HG02623 (cell line): ENCODE results near the gene RPS27A.
"Not testable (repeated sequence)": the region's sequence is repeated elsewhere in the genome, so short reads cannot be mapped to it uniquely, and the experiment has no call there.

Experiments used
- ATAC-seq: cut with Tn5 transposase; IDR thresholded peaks from one replicate; pipeline ENCODE4 v1.9.1; 2021; ENCODE audit warnings: moderate library complexity; ENCODE audit not compliant: unreplicated experiment

RPS27A gene

DNA sequence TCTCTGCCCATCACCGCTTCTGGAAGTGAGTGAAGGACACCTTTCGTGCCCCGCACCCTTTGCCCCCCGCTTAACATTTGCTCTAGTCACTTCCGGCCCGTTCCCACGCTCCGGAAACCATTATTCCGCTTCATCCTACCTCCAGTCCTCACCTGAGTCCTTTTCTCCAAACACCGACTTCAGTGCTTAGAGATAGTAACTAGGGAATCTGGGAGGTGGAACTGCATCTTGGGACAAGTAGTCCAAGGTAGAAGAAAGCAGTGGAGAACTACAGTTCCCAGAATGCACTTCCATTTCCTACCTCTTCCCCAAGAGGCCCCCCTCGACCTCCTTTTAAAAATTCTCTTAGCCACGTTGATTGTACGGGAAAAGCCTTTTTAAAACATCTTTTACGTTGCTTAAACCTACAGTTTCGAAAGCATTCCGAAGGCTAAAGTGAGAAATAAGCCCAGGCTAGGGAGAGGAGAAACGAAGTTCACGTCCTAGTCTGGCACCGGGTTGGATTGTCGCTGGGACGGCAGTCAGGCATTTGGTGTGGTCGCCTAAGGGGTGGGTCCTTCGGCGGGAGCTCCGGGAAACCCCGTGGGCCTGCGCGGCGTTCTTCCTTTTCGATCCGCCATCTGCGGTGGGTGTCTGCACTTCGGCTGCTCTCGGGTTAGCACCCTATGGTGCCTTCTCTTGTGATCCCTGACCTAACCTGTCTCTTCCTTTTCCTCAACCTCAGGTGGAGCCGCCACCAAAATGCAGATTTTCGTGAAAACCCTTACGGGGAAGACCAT, at the start of gene RPS27A, which contains the start of gene CLHC1:
RPS27A (plus strand) TSS at position 605 of the 779 bp plus-strand sequence; CDS start at position 742, 137 bp downstream.
CLHC1 (minus strand) TSS at position 210 of the 779 bp plus-strand sequence. CDS start 9,882 bp downstream, outside the sequence.
- ATAC-seq = peak; percentile 86

DNA sequence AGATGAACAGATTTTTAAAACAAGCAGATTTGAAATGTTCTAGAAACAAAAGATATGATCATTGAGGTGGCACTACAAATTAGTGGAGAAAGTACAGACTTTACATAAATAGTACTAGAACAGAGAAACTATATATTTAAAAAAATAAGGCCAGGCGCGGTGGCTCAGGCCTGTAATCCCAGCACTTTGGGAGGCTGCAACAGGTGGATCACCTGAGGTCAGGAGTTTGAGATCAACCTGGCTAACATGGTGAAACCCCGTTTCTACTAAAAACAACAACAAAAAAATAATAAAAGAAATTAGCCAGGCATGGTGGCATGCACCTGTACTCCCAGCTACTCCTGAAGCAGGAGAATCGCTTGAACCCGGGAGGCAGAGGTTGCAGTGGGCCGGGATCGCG, 45.7 kb upstream of the RPS27A start:
- ATAC-seq = not testable (repeated sequence)

DNA sequence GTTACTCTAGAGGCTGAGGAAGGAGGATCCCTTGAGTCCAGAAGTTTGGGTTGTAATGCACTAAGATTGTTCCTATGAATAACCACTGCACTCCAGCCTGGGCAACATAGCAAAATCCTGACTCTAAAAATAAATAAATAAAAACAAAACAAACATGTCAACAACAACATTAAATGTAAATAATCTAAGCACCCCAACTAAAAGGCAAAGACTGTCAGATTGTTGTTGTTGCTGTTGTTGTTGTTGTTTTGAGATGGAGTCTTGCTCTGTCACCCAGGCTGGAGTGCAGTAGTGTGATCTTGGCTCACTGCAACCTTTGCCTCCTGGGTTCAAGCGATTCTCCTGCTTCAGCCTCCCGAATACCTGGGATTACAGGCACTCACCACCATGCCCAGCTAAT, 40.6 kb upstream of the RPS27A start:
- not testable (repeated sequence) for ATAC-seq

DNA sequence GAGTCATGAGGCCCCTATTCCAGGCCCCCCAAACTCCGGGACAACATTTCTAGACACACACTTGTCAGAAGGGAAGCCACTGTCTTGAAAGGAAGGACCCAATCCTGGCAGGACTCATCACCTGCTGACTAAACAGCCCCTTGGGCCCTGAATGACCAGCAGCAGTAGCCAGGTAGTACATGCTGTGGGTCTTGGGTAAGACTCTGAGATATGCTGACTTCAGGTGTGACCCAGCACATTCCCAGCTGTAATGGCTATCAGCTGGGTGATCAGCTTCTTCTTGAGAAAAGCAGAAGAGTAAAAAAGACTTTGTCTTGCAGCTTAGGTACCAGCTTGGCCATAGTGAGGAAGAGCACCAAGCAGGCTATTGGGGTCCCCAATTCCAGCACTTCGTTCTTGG, 36.0 kb upstream of the RPS27A start:
- ATAC-seq = no peak

DNA sequence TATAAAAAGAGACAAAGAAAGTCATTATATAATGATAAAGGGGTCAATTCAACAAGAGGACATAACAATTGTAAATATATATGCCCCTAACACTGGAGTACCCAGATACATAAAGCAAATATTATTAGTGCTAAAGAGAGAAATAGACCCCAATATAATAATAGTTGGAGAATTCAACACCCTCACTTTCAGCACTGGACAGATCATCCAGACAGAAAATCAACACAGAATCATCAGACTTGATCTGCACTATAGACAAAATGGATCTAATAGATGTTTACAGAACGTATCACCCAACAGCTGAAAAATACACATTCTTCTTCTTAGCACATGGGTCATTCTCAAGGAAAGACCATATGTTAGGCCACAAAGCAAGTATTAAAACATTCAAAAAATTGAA, 32.1 kb upstream of the RPS27A start:
- ATAC-seq = no peak

DNA sequence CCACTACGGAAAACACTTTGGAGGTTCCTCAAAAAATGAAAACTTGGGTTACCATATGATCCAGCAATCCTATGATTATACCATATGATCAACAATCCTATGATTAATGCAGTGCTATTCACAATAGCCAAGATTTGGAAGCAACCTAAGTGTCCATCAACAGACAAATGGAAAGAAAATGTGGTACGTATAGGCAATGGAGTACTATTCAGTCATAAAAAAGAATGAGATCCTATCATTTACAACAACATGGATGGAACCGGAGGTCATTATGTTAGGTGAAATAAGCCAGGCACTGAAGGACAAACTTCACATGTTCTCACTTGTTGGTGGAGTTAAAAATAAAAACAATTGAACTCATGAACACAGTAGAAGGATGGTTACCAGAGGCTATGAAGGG, 28.0 kb upstream of the RPS27A start:
- ATAC-seq = no peak

DNA sequence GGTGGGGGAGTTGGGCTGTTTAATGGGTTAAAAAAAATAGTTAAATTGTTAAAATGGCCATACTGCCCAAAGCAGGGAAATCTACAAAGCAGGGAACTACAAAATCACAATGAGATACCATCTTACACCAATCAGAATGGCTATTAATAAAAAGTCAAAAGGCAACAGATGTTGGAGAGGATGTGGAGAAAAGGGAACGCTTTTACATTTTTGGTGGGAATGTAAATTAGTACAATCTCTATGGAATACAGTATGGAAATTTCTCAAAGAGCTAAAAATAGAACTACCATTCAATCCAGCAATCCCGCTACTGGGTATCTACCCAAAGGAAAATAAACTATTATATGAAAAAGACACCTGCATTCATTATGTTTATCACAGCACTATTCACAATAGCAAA, 27.5 kb upstream of the RPS27A start:
- no peak for ATAC-seq

DNA sequence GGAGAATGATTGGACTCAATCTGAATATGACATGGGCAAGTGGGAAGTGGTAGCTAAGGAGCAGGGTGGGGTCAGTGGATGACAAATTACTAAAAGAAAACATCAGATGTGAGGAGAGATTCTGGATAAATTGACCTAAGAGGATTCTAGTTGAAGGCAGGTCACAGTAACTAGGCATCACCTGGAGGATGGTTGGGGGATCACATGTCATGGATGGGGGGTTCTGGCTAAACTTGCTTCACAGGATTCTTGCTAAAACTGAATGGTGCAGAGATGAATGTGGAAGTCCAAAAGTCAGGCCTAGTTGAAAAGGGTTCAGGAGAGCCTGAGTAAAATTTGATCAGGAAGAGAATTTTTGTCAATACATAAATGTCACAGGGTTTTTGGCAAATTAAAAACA, 18.7 kb upstream of the RPS27A start:
- no peak for ATAC-seq

DNA sequence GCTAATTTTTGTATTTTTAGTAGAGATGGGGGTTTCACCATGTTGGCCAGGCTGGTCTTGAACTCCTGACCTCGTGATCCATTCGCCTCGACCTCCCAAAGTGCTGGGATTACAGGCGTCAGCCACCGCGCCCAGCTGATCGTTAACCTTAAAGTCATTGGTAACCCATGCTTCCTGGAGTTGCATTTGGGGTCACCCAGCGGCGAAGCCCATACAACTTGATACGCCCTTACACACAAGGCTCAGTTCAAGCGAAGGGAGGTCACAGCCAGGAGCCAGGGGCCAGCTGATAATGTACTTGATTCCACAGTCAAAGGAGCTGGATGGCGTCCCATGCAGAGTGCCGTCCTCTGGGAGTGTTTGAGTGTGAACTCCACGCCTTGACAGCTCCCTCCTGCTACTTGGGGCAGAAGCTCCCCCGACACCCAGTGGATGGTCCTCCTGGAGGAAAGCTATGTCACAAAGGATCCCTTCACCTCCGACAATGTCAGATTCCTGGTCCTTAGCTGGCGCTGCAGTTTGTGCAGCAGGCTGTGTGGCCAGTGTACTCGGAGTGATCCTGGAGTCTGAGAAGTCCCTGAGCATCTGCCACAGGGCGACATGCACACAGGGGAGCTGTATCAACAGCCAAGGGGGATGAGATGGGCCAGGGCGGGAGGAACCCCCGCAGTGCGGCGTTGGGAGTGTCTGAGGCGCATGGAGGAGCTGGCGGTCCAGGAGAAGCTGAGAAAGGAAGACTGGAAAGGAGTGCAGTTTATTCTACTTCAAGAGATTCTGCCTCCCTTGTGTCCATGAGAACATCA, 8.3 kb upstream of the RPS27A start:
- ATAC-seq = no peak

DNA sequence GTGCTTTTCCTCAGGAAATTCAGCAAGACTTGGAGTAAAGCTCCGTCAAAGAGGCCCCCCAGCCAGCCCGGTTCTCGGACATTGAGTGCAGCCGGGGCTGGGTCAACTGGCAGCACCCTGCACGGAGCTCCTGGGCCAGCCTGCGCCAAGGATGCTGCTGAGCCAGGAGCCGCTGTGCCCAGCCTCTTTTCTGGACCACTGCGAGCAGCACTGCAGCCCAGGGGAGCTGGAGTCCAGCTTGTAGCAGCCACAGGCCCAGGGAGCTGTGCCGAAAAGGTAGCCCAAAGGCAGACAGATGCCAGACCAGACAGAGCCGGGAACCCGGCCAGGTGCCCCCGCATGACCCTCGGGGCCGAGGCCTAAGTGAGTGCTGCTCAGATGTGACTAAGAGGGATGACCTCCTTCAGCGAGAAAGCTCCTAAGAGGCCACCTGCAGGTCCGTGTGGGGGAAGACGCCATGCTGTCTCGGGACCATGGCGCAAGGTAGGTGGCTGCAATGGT, 7.7 kb upstream of the RPS27A start:
- no peak for ATAC-seq

DNA sequence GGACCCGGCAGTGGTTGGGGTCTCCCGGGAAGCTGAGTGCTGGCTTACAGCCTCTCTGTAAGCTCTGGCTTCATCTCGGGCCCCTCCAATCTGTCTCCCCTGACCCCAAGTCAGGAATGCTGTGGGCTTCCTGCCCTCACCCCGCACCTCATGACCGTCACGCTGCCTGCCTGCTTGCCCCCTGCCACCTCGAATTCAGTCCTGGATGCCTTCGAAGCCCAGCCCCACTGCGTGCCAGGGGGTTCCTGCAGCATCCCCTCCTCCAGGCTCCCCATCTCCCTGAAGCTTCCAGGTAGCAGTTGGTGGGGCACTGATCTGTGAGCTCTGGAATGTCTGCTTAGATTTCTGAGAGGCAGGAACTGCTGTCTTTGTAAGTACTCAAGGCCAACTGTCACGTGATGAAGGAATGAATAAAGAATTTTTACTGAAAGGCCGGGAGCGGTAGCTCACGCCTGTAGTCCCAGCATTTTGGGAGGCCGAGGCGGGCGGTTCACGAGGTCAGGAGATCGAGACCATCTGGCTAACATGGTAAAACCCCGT, 6.9 kb upstream of the RPS27A start:
- ATAC-seq = no peak

DNA sequence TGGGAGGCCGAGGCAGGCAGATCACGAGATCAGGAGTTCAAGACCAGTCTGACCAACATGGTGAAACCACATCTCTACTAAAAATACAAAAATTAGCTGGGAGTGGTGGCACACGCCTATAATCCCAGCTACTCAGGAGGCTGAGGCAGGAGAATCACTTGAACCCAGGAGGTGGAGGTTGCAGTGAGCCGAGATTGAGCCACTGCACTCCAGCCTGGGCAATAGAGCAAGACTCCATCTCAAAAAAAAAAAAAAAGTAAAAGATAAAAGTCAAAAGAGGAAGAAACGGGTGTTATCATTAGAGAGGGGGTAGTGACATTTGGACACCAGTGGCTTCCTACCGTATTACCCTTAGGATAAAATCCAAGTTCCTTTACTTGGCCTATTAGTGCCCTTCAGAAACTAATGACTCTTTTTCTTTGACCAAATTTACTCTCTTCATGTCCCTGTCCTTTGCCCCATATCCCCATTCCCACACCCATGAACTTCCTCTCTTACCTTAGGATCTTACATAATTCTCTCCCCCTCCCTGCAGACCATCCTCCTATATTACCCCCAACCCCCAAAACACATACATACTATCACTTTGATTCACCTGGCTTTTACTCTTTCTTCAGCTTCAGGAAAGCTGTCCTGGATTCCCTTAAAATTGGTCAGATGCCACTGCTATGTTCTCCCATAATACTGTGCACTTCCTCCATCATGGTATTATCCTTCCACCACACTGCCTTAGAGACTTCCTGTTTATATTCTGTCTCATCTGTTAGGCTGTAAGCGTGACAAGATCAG, 4.9 kb upstream of the RPS27A start:
- not testable (repeated sequence) for ATAC-seq

DNA sequence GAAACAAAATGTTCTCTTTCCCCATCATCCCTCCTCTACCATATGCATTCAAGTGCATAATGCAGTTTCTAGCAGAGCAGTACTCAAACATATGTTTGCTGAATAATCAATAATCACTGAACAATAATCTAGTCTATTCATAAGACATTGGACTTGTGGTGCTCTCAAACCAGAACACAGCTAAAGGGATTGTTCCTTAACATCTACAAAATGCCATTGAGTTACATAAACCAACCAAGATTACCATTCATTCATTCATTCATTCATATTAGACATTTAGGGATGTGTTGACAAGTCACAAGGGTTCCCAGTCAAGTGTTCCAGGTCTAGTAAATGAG, 4.3 kb upstream of the RPS27A start:
- no peak for ATAC-seq

DNA sequence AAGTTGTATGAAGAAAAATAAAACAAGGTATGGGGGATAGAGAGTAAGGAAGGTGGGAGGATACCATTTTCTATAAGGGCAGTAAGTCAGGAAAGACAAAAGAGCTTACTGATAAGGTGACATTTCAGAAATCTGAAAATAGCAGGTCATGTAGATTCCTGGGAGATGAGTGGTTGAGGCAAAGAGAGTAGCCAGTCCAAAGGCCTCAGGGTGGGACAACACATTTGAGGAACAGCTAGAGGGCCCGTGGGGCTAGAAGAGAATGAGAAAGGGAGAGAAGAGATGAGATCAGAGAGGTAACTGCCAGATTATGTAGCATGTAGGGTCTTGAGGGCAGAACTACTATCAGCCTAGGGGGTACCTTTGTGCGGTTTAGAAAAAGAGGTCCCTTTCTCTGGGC, 3.3 kb upstream of the RPS27A start:
- ATAC-seq = no peak

DNA sequence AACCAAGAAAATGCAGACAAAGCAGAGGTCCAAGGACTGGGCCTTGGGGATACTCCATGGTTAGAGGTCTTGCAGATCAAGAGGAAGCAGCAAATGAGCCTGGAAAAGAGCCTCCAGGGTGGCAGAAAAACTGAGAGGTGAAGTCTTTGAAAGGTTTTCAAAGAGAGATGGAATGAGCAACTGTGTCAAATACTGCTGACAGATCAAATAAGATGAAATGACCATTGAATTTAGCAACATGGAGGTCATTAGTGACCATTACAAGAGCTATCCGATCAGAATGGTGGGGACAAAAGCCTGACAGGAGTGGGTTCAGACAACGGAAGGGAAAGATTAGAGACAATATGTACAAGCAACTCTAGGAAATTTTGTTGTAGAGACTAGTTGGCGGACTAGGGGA, 1.9 kb upstream of the RPS27A start:
- ATAC-seq = no peak

DNA sequence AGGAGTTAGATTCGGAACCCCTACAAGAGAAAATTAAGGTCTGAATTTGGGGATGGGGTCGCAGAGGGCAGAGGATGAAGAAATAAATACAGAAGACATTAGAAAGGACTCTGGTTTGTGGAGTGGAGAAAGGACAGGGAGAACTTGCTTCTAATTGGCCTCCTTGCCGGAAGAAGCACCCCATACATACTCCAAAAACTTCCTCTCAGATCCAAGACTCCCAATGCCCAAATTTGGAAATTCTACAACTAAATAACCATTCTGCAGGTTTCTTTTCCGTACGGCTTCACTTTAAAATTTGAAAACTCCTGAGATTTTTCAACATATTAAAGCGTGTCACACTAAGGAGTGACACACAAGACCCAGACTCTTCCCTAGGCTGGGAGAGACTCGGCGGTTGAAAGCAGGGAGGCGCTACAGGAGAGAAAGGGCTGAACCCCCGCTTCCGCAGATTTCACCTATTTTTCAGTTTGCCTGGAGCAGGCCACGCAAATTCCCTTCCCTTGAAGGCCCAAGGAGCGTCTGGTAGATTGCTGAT, 873 bp upstream of the RPS27A start:
- peak; percentile 3 for ATAC-seq

DNA sequence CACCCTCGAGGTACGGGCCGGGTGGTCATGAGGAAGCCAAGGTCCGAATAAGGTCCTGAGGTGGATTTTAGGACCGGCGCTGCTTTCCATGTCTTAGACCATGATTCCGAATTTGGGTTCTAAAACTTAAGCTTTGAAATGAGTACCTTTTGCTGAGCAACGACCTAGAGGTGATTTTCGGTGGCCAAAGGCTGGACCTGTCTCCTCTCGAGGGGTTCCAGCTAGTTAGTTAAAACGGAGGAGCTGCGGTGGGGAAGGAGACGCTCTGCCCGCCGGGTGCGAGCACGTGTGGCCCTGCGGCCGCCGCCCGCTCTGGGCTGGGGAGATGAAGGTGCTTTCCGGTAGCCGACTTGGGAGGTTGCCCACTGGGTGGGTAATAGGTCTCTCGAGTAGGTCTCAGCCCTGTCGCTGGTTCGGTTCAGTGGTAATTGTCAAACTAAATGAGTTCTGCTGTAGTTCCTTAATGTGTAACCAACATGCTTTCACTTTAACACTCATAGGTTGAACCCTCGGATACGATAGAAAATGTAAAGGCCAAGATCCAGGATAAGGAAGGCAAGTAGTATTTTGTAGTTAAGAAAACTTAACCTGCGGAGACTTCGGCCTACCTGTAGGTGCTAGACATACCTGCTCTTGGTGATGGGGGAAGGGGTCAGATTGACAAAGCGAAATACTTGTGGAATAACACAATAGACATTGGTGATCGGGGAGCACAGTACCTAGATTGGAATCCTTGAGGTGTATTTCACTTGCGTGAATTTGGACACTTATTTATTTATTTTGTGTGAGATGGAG, 572 bp downstream of the RPS27A start:
- ATAC-seq = peak; percentile 16

DNA sequence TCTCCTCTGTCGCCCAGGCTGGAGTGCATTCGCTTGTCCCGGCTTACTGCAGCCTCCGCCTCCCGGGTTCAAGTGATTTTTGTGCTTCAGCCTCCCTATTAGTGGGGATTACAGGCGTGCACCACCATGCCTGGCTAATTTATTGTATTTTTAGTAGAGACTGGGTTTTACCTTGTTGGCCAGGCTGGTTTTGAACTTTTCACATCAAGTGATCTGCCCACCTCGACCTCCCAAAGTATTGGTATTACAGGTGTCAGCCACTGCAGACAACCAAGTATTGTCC, 1.1 kb downstream of the RPS27A start:
- ATAC-seq = no peak

DNA sequence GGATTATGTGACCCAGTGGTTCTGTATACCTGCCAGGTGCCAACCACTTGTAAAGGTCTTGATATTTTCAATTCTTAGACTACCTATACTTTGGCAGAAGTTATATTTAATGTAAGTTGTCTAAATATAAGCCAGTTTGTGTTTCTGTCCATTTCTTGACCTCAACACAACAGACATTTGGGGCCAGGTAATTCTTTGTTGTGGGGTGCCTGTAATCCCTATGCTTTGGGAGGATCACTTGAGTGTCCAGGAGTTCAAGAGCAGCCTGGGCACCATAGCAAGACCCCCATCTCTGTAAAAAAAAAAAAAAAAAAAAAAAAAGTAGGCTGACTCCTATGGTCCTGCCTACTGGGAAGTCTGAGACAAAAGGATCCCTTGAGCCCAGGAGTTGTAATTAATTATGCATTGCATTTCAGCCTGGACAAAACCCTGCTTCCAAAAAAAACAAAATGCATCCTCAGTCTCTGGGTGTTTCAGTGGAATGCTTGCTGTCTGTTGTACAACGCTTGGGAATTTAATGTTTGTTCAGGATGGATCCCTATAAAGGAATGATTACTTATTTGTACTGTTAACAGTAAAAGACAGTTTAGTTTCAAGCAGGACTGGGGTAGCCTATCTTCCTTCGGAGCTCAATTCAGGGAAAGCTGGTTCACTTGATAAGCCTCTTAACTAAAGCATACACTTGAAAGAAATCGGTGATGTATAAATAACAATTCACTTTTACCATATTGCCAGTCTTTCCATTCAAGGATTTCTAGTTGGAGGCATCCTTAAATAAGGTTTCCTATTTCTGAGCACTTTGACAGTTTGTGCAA, 3.4 kb downstream of the RPS27A start:
- no peak for ATAC-seq
